ENCODE results near the gene A3GALT2. TPM values are rescaled to one million over a fixed set of nuclear protein-coding genes. Genes with fewer than 3 reads are reported as not detected.

Gene A3GALT2
- total RNA-seq, 1 donor from 2014 or later: not detected

- Histone ChIP-seq H3K4me3 (peak overlapping the region; percentile 87 to 99), H3K27ac (peak overlapping the region; percentile 96), H3K36me3 (no peaks in the 10 kb centered on the region), H3K9me3 (no peaks in the 10 kb centered on the region), H3K4me1 (peaks cover 79% of the 10 kb centered on the region), H3K27me3 (no peaks in the 10 kb centered on the region)
- intact Hi-C loops (cut with DNase I): no loop called here
- DNase-seq (ENCODE audit: extremely low spot score in 2 of 2): no peak
- TF ChIP-seq, protein P1, sequence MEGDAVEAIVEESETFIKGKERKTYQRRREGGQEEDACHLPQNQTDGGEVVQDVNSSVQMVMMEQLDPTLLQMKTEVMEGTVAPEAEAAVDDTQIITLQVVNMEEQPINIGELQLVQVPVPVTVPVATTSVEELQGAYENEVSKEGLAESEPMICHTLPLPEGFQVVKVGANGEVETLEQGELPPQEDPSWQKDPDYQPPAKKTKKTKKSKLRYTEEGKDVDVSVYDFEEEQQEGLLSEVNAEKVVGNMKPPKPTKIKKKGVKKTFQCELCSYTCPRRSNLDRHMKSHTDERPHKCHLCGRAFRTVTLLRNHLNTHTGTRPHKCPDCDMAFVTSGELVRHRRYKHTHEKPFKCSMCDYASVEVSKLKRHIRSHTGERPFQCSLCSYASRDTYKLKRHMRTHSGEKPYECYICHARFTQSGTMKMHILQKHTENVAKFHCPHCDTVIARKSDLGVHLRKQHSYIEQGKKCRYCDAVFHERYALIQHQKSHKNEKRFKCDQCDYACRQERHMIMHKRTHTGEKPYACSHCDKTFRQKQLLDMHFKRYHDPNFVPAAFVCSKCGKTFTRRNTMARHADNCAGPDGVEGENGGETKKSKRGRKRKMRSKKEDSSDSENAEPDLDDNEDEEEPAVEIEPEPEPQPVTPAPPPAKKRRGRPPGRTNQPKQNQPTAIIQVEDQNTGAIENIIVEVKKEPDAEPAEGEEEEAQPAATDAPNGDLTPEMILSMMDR (IDR thresholded peaks at IDR 0.05): no peak
- no peak for TF ChIP-seq POLR2AphosphoS5 (IDR thresholded peaks at IDR 0.05; ENCODE audit: insufficient read depth in 1 of 2, low read depth in 1 of 2)
- TF ChIP-seq POLR2A (IDR thresholded peaks at IDR 0.05): no peak
Measured at GRCh38 chr1:33346533-33346926, 25.6 kb upstream of the A3GALT2 start.

DNA sequence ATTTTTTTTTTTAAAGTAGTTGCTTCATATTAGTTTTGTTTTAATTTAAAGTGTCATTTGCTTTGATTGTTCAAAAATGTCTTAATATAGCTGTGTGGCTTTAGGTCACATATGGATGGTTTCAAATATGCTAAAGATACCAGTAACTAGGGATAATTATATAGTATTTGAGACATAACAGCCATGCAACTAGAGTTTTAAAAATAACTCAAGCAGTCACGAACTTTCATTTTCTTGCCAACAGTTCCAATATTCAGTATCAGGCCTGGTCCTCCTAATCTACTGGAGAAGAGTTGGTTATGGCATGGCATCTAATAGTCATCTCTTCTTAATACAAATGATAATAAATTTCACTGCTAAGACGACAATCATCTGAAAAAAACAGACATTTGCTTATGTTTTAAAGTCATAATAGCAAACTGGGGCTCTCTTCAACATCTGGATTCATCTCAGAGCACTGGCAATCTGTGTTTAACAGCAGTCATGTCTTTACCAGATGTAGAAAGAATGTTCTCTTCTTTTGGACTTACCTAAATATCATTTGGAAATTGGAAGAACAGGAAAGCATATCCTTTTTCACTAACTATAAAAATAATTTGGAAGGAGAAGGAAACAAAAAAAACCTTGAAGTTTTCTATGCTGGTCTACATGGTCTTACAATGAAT is 24.1 kb upstream of the A3GALT2 start:
- peak overlapping the region; percentile 96 for H3K27ac ChIP-seq

GRCh38 chr1:33343539-33343938 is 22.6 kb upstream of the A3GALT2 start:
- Histone ChIP-seq H3K27me3 (no peaks in the 10 kb centered on the region), H3K27ac (peak overlapping the region; percentile 96), H3K4me3 (peak overlapping the region in 1 of 2 donors; percentile 9), H3K4me1 (peaks cover 100% of the 10 kb centered on the region), H3K9me3 (no peaks in the 10 kb centered on the region), H3K36me3 (no peaks in the 10 kb centered on the region)
- no peak for DNase-seq (ENCODE audit: extremely low spot score in 2 of 2)
- intact Hi-C loops (cut with DNase I): no loop called here
- no peak for TF ChIP-seq POLR2A (IDR thresholded peaks at IDR 0.05)
- no peak for TF ChIP-seq POLR2AphosphoS5 (IDR thresholded peaks at IDR 0.05; ENCODE audit: insufficient read depth in 1 of 2, low read depth in 1 of 2)
- TF ChIP-seq, protein P1 (IDR thresholded peaks at IDR 0.05): no peak

More for the DNA sequence above, 24.1 kb upstream of the A3GALT2 start:
- intact Hi-C loops (cut with DNase I): no loop called here
- Histone ChIP-seq H3K4me1 (peaks cover 87% of the 10 kb centered on the region), H3K4me3 (no peak overlapping the region), H3K36me3 (no peaks in the 10 kb centered on the region), H3K9me3 (no peaks in the 10 kb centered on the region), H3K27me3 (no peaks in the 10 kb centered on the region)
- DNase-seq (ENCODE audit: extremely low spot score in 2 of 2): no peak
- TF ChIP-seq POLR2A (IDR thresholded peaks at IDR 0.05) (no peak), POLR2AphosphoS5 (IDR thresholded peaks at IDR 0.05; ENCODE audit: insufficient read depth in 1 of 2, low read depth in 1 of 2) (no peak)
- TF ChIP-seq, protein P1 (IDR thresholded peaks at IDR 0.05): no peak

DNA sequence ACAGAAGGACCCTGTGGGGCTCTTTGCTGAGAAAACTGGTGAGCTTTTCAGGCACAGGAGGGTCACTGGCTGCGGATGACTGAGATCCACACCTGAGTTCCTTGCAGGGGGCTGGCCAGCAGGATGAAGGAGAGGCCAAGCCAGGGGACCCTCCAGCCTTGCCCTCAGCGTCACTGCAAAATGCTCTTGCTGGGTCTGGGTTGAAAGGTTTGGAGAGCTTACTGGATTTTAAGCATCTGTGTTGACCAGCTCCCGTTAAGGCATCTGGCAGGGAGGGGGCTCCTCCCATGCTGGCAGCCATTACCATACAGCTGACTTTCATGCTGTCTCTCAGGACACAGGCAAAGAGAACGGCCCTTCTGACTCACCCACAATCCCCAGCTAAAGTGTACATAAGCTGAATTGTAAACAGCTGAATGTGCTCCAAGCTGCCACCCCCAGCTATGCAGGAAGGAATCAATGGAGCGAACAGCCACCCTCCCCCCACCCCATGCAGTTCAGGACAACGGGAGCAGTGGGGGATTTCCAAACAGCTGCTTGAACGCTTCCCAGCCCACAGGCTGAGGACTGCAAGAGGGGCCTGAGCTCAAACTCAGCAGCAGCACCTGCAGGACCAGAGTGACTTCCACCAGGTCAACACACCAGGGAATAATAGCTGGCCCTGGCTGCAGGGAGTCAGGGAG is 21.3 kb upstream of the A3GALT2 start:
- Histone ChIP-seq H3K36me3 (no peaks in the 10 kb centered on the region), H3K27me3 (no peaks in the 10 kb centered on the region), H3K4me1 (peaks cover 100% of the 10 kb centered on the region), H3K4me3 (peak overlapping the region; percentile 0 to 33), H3K27ac (peak overlapping the region; percentile 83), H3K9me3 (no peaks in the 10 kb centered on the region)
- TF ChIP-seq POLR2A (IDR thresholded peaks at IDR 0.05) (no peak), POLR2AphosphoS5 (IDR thresholded peaks at IDR 0.05; ENCODE audit: insufficient read depth in 1 of 2, low read depth in 1 of 2) (peak; percentile 62 to 76)
- intact Hi-C loops (cut with DNase I): no loop called here
- DNase-seq (ENCODE audit: extremely low spot score in 2 of 2): no peak

GRCh38 chr1:33341190-33341589 is 20.3 kb upstream of the A3GALT2 start:
- no peak for TF ChIP-seq POLR2AphosphoS5 (IDR thresholded peaks at IDR 0.05; ENCODE audit: insufficient read depth in 1 of 2, low read depth in 1 of 2)
- Histone ChIP-seq H3K4me1 (peaks cover 100% of the 10 kb centered on the region), H3K36me3 (no peaks in the 10 kb centered on the region), H3K4me3 (no peak overlapping the region), H3K9me3 (no peaks in the 10 kb centered on the region), H3K27me3 (no peaks in the 10 kb centered on the region), H3K27ac (peak overlapping the region; percentile 83)
- intact Hi-C loops (cut with DNase I): no loop called here
- DNase-seq (ENCODE audit: extremely low spot score in 2 of 2): no peak

DNA sequence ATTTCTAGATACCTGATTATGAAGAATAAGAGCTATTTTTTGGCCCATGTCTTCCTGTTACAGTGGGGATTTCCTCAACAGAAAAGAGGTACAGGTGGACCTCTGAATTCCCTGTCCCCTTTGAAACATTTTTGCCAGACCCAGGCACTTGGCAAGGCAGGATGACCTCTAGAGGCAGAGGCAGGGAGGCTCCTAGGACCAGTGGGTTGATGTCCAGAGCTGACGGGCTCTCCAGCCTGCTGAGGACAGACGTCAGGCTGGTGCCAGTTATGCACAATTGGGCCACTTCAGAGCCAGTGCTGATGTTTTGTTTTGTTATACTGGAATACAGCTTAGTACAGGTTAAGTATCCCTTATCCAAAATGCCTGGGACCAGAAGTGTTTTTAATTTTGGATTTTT is 18.5 kb upstream of the A3GALT2 start:
- TF ChIP-seq POLR2A (IDR thresholded peaks at IDR 0.05): no peak
- TF ChIP-seq, protein P1 (IDR thresholded peaks at IDR 0.05): no peak
- TF ChIP-seq POLR2AphosphoS5 (IDR thresholded peaks at IDR 0.05; ENCODE audit: insufficient read depth in 1 of 2, low read depth in 1 of 2): no peak
- intact Hi-C loops (cut with DNase I): no loop called here
- peak overlapping the region; percentile 14 to 20 for H3K4me3 ChIP-seq

More for the DNA sequence above, 18.5 kb upstream of the A3GALT2 start:
- Histone ChIP-seq H3K27me3 (no peaks in the 10 kb centered on the region), H3K4me1 (peaks cover 100% of the 10 kb centered on the region), H3K36me3 (no peaks in the 10 kb centered on the region), H3K27ac (peak overlapping the region; percentile 83), H3K9me3 (no peaks in the 10 kb centered on the region)
- no peak for DNase-seq (ENCODE audit: extremely low spot score in 2 of 2)

All from vagina (tissue), 2 donors.